ENCODE measurements around the gene COQ3.

The COQ3 gene

DNA sequence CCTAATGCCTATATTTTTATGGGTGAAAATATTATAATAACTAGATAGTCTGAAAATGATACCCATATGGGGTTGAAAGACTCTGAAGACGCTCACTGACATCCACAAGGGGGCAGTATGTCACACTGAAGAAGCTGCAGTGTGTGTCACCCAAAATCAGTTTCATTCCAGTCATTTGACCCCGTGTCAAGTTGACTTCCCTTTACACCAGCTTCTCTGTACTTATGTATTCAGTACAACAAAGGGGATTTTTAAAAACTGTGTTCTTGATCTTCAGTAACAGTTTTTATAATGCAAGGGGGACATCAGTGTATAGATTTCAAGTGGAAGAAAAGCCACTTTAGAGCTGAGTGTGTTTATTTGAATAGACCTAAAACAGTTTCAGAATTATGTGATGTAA lies 63.8 kb downstream of the COQ3 start (continued):
- no peak for TF ChIP-seq CSRNP3 (CRISPR knock-in tag; IDR thresholded peaks at IDR 0.05)
- no peak for TF ChIP-seq RARB (CRISPR knock-in tag; IDR thresholded peaks at IDR 0.05)
- no peak for TF ChIP-seq OSR1 (CRISPR knock-in tag; IDR thresholded peaks at IDR 0.05)

DNA sequence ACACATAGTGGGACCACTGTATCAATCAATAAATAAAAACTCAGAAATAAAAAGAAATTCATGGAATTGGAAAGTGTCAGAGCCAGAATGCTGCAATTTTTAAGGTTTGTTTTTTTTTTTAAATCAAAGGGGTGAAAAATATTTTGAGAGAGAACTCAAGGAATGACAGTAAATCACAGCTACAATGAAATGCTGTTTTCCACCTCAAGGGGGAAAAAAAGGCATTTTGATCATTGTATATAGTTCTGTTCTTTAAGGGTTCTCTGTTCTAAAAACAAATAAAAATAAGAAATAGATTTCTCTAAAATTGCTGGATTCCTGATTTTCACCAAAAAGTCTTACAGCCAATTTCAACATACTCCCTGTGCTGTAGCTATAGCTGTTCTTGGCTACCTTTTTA lies 69.0 kb downstream of the COQ3 start:
- ATAC-seq: no peak
- no peak for TF ChIP-seq TOX (CRISPR knock-in tag; IDR thresholded peaks at IDR 0.05; ENCODE audit: borderline replicate concordance)
- TF ChIP-seq, protein P1, sequence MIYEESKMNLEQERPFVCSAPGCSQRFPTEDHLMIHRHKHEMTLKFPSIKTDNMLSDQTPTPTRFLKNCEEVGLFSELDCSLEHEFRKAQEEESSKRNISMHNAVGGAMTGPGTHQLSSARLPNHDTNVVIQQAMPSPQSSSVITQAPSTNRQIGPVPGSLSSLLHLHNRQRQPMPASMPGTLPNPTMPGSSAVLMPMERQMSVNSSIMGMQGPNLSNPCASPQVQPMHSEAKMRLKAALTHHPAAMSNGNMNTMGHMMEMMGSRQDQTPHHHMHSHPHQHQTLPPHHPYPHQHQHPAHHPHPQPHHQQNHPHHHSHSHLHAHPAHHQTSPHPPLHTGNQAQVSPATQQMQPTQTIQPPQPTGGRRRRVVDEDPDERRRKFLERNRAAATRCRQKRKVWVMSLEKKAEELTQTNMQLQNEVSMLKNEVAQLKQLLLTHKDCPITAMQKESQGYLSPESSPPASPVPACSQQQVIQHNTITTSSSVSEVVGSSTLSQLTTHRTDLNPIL (CRISPR knock-in tag; IDR thresholded peaks at IDR 0.05; ENCODE audit: low read depth): no peak
- no peak for TF ChIP-seq OSR1 (CRISPR knock-in tag; IDR thresholded peaks at IDR 0.05)
- TF ChIP-seq PATZ1 (CRISPR knock-in tag; IDR thresholded peaks at IDR 0.05; ENCODE audit: borderline replicate concordance): no peak
- TF ChIP-seq ZNF70 (CRISPR knock-in tag; IDR thresholded peaks at IDR 0.05): no peak
- TF ChIP-seq RARB (CRISPR knock-in tag; IDR thresholded peaks at IDR 0.05): no peak
- no peak for TF ChIP-seq ZNF8 (CRISPR knock-in tag; IDR thresholded peaks at IDR 0.05)
- TF ChIP-seq ZFP3 (CRISPR knock-in tag; IDR thresholded peaks at IDR 0.05): no peak
- TF ChIP-seq ZFP30 (CRISPR knock-in tag; IDR thresholded peaks at IDR 0.05): no peak
